ENCODE measurements around the gene FAF1.
"Not testable (repeated sequence)": the region's sequence is repeated elsewhere in the genome, so short reads cannot be mapped to it uniquely, and the experiment has no call there.

The FAF1 gene

DNA sequence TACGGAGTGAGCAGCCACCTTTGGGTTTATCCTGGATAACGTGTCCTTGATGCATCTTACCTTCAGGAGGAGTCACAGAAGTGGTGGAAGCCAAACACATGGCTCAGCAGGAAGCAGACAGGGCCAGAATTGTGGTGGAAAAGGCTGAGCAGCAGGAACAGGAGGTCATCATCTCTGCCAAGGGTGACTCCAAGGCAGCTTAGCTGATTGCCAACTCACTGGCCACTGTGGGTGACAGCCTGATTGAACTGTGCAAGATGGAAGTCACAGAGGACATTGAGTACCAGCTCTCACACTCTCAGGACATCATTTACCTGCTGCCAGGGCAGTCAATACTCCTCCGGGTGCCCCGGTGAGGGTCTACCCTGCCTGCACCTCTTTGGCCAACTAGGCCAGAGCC lies 179.3 kb downstream of the FAF1 start:
- TF ChIP-seq, protein P1, sequence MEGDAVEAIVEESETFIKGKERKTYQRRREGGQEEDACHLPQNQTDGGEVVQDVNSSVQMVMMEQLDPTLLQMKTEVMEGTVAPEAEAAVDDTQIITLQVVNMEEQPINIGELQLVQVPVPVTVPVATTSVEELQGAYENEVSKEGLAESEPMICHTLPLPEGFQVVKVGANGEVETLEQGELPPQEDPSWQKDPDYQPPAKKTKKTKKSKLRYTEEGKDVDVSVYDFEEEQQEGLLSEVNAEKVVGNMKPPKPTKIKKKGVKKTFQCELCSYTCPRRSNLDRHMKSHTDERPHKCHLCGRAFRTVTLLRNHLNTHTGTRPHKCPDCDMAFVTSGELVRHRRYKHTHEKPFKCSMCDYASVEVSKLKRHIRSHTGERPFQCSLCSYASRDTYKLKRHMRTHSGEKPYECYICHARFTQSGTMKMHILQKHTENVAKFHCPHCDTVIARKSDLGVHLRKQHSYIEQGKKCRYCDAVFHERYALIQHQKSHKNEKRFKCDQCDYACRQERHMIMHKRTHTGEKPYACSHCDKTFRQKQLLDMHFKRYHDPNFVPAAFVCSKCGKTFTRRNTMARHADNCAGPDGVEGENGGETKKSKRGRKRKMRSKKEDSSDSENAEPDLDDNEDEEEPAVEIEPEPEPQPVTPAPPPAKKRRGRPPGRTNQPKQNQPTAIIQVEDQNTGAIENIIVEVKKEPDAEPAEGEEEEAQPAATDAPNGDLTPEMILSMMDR (IDR thresholded peaks at IDR 0.05; ENCODE audit: extremely low read depth, insufficient read depth, missing control alignments) = no peak
- no peak for DNase-seq (ENCODE audit: low spot score)
- in situ Hi-C loops (cut with MboI; ENCODE audit: low pct_unique_long_range_greater_than_20kb, low sequenced_read_pairs, unreplicated experiment) = no loop called here

DNA sequence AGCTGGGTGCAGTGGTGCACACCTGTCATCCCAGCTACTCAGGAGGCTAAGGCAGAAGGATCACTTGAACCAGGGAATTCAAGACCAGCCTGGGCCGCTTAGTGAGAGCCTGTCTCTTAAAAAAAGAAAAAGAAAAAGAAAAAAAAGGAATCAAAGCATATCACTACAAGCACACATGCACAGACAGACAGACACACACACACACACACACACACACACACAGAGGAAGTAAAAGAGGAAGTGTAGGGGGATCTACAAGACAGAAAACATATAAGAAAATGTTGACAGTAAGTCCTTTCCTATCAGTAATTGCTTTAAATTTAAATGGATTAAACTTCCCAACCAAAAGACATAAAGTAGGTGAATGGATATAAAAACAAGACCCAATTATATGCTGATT lies 180.3 kb downstream of the FAF1 start:
- no peak for DNase-seq (ENCODE audit: low spot score)
- in situ Hi-C loops (cut with MboI; ENCODE audit: low pct_unique_long_range_greater_than_20kb, low sequenced_read_pairs, unreplicated experiment) = loop anchor here (10.0 kb wide), 1 partner anchor 405 kb away; no protein-coding TSS in a partner anchor

DNA sequence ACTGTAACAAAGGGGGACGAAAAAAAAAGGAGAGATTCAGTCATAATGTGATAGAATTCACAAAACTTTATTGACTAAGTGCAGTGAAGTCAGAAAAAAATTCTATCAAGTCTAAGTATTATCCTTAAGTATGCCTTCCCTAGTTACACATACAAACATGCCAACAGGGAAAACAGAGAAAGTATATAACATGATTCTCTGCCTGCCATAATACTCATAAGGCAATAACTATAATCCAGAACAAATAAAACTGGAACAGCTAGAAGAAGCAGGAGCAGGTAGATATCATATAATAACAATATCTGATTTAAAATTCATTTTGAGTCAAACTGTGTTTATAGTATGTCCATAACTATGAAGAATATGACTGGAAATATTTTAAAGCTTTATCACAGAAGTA lies 184.3 kb downstream of the FAF1 start:
- no peak for DNase-seq (ENCODE audit: low spot score)
- TF ChIP-seq, protein P1 (IDR thresholded peaks at IDR 0.05; ENCODE audit: extremely low read depth, insufficient read depth, missing control alignments) = no peak
- in situ Hi-C loops (cut with MboI; ENCODE audit: low pct_unique_long_range_greater_than_20kb, low sequenced_read_pairs, unreplicated experiment) = loop anchor here (10.0 kb wide), 1 partner anchor 409 kb away; no protein-coding TSS in a partner anchor

More for the DNA sequence above, 180.3 kb downstream of the FAF1 start:
- TF ChIP-seq, protein P1 (IDR thresholded peaks at IDR 0.05; ENCODE audit: extremely low read depth, insufficient read depth, missing control alignments) = no peak

DNA sequence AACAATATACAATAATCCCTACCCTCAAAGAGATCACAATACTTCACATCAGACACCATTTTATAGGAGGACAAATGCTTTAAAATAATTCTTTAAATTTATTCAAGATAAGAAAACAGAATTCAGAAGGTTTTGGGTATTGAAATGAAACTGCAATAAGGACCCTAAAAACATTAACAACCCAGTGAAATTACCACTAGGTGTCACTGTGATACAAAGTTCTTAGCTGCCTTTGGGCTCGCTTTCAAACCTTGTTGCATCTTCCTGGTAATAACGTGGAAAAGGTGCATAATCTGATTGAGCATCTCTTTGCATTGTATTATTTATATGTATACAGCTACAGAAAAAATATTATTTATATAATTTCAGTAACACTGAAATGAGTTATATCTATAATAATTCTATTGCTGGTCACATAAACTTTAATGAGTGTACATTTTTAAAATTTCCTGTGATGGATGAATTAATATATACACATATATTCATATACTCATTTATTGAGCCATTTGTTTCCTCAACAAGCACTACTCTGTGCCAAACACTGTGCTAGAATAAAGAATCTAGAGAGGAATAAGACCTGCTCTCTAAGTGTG lies 185.2 kb downstream of the FAF1 start:
- in situ Hi-C loops (cut with MboI; ENCODE audit: low pct_unique_long_range_greater_than_20kb, low sequenced_read_pairs, unreplicated experiment) = loop anchor here (10.0 kb wide), 1 partner anchor 410 kb away; no protein-coding TSS in a partner anchor
- TF ChIP-seq, protein P1 (IDR thresholded peaks at IDR 0.05; ENCODE audit: extremely low read depth, insufficient read depth, missing control alignments) = peak; percentile 67

DNA sequence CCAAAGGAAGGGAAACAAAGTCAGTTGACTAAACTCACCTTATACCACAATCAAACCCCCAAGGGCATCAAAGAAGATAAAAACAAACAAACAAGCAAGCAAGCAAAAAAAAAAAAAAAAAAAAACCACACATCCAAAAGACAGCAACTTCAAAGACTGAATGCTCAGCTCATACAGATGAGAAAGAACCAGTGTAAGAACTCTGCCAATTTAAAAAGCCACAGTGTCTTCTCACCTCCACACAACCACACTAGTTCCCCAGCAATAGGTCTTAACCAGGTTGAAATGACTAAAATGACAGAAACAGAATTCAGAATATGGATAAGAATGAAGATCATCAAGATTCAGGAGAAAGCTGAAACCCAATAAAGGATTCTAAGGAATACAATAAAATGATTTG lies 193.4 kb downstream of the FAF1 start:
- no peak for DNase-seq (ENCODE audit: low spot score)
- TF ChIP-seq, protein P1 (IDR thresholded peaks at IDR 0.05; ENCODE audit: extremely low read depth, insufficient read depth, missing control alignments) = no peak
- in situ Hi-C loops (cut with MboI; ENCODE audit: low pct_unique_long_range_greater_than_20kb, low sequenced_read_pairs, unreplicated experiment) = no loop called here

More for the DNA sequence above, 185.2 kb downstream of the FAF1 start:
- peak; percentile 27 for DNase-seq (ENCODE audit: low spot score)

DNA sequence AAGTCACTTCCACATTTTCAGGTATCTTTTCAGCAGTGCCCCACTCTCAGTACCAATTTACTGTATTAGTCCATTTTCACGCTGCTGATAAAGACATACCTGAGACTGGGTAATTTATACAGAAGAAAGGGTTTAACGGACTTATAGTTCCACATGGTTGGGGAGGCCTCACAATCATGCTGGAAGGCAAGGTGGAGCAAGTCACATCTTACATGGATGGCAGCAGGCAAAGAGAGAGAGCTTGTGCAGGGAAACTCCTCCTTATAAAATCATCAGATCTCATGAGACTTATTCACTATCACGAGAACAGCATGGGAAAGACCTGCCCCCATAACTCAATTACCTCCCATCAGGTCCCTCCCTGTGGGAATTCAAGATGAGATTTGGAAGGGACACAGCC lies 203.5 kb downstream of the FAF1 start:
- in situ Hi-C loops (cut with MboI; ENCODE audit: low pct_unique_long_range_greater_than_20kb, low sequenced_read_pairs, unreplicated experiment) = not testable (repeated sequence)

DNA sequence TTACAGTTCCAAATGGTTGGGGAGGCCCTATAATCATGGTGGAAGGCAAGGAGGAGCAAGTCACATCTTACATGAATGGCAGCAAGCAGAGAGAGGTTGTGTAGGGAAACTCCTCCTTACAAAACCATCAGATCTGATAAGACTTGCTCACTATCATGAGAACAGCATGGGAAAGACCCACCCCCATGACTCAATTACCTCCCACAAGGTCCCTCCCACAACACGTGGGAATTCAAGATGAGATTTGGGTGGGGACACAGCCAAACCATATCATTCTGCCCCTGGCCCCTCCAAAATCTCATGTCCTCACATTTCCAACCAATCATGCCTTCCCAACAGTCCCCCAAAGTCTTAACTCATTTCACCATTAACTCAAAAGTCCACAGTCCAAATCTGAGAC lies 205.3 kb downstream of the FAF1 start:
- DNase-seq (ENCODE audit: low spot score); in situ Hi-C loops (cut with MboI; ENCODE audit: low pct_unique_long_range_greater_than_20kb, low sequenced_read_pairs, unreplicated experiment): not testable (repeated sequence)

More for the DNA sequence above, 203.5 kb downstream of the FAF1 start:
- DNase-seq (ENCODE audit: low spot score) = not testable (repeated sequence)
